KMS-11 (cell line): Measurements from ENCODE around the gene TMC5.
"Not testable (repeated sequence)": the region's sequence is repeated elsewhere in the genome, so short reads cannot be mapped to it uniquely, and the experiment has no call there.

ENCODE experiments used
- H2AFZ ChIP-seq: fragments of 200-600 bp; sonication (generic); 2 replicates; pipeline ENCODE4 v1.6.1; 2016; ENCODE audit warnings: antibody characterized with exemption, mixed run types, low read depth
- H3K27ac ChIP-seq: fragments of 200-600 bp; sonication (generic); 2 replicates; pipeline ENCODE4 v1.6.1; 2016; ENCODE audit warnings: mild to moderate bottlenecking, mixed run types
- H3K27me3 ChIP-seq: fragments of 200-600 bp; sonication (generic); 2 replicates; pipeline ENCODE4 v1.6.1; 2017; ENCODE audit warnings: mild to moderate bottlenecking, low read depth, mixed run types, moderate library complexity; ENCODE audit not compliant: insufficient read depth
- H3K36me3 ChIP-seq: fragments of 200-600 bp; sonication (generic); 2 replicates; pipeline ENCODE4 v1.6.1; 2017; ENCODE audit warnings: mild to moderate bottlenecking, mixed run types; ENCODE audit not compliant: insufficient read depth
- H3K4me1 ChIP-seq: fragments of 200-600 bp; sonication (generic); 2 replicates; pipeline ENCODE4 v1.6.1; 2016; ENCODE audit warnings: mild to moderate bottlenecking, low read depth, mixed run types; ENCODE audit not compliant: poor library complexity, severe bottlenecking
- H3K4me2 ChIP-seq: fragments of 200-600 bp; sonication (generic); 2 replicates; pipeline ENCODE4 v1.7.0; 2016; ENCODE audit warnings: mild to moderate bottlenecking, mixed run types
- H3K4me3 ChIP-seq: fragments of 200-600 bp; sonication (generic); IDR thresholded peaks from 2 replicates; pipeline ENCODE4 v1.6.1; 2017; ENCODE audit warnings: low read depth, low read length, mixed read lengths; ENCODE audit not compliant: insufficient read depth
- H3K79me2 ChIP-seq: fragments of 200-600 bp; sonication (generic); 2 replicates; pipeline ENCODE4 v1.6.1; 2016; ENCODE audit warnings: low read depth, mixed run types; ENCODE audit not compliant: insufficient read depth
- H3K9ac ChIP-seq: fragments of 200-600 bp; sonication (generic); 2 replicates; pipeline ENCODE4 v1.6.1; 2016; ENCODE audit warnings: mild to moderate bottlenecking, mixed run types
- H4K20me1 ChIP-seq: fragments of 200-600 bp; sonication (generic); 2 replicates; pipeline ENCODE4 v1.6.1; 2016; ENCODE audit warnings: mild to moderate bottlenecking, mixed run types; ENCODE audit not compliant: insufficient read depth
- TF ChIP-seq, protein P1 (sequence below): fragments of 200-600 bp; sonication (generic); conservative IDR thresholded peaks from 2 replicates; pipeline ENCODE4 v1.6.1; 2017; ENCODE audit warnings: low read depth, mild to moderate bottlenecking, antibody characterized with exemption, low read length, moderate library complexity, mixed read lengths

TMC5 gene

DNA sequence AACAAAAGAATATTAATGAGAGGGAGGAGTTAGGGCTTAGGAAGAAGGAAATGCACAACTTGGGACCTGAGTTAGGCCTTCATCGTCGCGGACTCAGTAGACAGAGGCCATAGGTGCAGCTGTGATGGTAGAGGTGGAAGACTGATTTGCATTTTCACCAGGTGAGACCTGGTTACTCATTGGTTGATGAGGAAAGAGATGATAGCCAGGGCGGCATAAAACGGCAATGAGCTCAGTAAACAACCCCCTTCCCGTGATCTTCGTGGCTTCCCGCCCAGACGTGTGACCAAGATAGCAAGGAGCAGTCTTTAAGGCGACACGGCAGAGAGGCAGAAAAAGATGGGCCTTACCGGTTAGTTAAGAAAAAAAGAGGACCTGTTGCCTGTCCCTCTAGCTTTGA is at the start of gene TMC5:
TMC5 (plus strand) TSS at position 244 of the 400 bp plus-strand sequence. CDS start 22,156 bp downstream, outside the sequence.
- H3K4me2 ChIP-seq = no peak within 1 kb of the TSS
- no peaks in the 10 kb centered on the region for H3K36me3 ChIP-seq
- H2AFZ ChIP-seq = no peak within 1 kb of the TSS
- no peaks in the 10 kb centered on the region for H4K20me1 ChIP-seq
- no peaks in the 10 kb centered on the region for H3K79me2 ChIP-seq
- no peak within 1 kb of the TSS for H3K4me3 ChIP-seq
- no peaks in the 10 kb centered on the region for H3K27me3 ChIP-seq
- no peaks in the 10 kb centered on the region for H3K4me1 ChIP-seq
- H3K9ac ChIP-seq = no peak within 1 kb of the TSS
- H3K27ac ChIP-seq = no peak within 1 kb of the TSS
- TF ChIP-seq, protein P1, sequence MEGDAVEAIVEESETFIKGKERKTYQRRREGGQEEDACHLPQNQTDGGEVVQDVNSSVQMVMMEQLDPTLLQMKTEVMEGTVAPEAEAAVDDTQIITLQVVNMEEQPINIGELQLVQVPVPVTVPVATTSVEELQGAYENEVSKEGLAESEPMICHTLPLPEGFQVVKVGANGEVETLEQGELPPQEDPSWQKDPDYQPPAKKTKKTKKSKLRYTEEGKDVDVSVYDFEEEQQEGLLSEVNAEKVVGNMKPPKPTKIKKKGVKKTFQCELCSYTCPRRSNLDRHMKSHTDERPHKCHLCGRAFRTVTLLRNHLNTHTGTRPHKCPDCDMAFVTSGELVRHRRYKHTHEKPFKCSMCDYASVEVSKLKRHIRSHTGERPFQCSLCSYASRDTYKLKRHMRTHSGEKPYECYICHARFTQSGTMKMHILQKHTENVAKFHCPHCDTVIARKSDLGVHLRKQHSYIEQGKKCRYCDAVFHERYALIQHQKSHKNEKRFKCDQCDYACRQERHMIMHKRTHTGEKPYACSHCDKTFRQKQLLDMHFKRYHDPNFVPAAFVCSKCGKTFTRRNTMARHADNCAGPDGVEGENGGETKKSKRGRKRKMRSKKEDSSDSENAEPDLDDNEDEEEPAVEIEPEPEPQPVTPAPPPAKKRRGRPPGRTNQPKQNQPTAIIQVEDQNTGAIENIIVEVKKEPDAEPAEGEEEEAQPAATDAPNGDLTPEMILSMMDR = no peak

GRCh38 chr16:19372541-19372940 is 45.1 kb upstream of the TMC5 start:
- H3K9ac ChIP-seq, H3K4me3 ChIP-seq, H3K4me2 ChIP-seq, H3K4me1 ChIP-seq, H4K20me1 ChIP-seq, H2AFZ ChIP-seq, H3K27ac ChIP-seq, H3K36me3 ChIP-seq, H3K79me2 ChIP-seq, H3K27me3 ChIP-seq: not testable (repeated sequence)

- no peak overlapping the region for H3K4me2 ChIP-seq
- H3K79me2 ChIP-seq = no peaks in the 10 kb centered on the region
- no peaks in the 10 kb centered on the region for H3K27me3 ChIP-seq
- TF ChIP-seq, protein P1 = no peak
- H3K4me3 ChIP-seq = no peak overlapping the region
- no peak overlapping the region for H3K27ac ChIP-seq
- no peak overlapping the region for H2AFZ ChIP-seq
- H3K9ac ChIP-seq = no peak overlapping the region
- no peaks in the 10 kb centered on the region for H3K36me3 ChIP-seq
- H4K20me1 ChIP-seq = no peaks in the 10 kb centered on the region
- peaks cover under 1% of the 10 kb centered on the region for H3K4me1 ChIP-seq
Observed at GRCh38 chr16:19374402-19374801, 43.3 kb upstream of the TMC5 start.

- H3K27ac ChIP-seq = no peak overlapping the region
- H4K20me1 ChIP-seq = no peaks in the 10 kb centered on the region
- no peaks in the 10 kb centered on the region for H3K36me3 ChIP-seq
- H3K4me1 ChIP-seq = peaks cover 13% of the 10 kb centered on the region
- H3K4me2 ChIP-seq = no peak overlapping the region
- H2AFZ ChIP-seq = no peak overlapping the region
- no peak overlapping the region for H3K9ac ChIP-seq
- no peaks in the 10 kb centered on the region for H3K27me3 ChIP-seq
- H3K79me2 ChIP-seq = no peaks in the 10 kb centered on the region
- H3K4me3 ChIP-seq = no peak overlapping the region
- TF ChIP-seq, protein P1 = peak; percentile 89
Observed at GRCh38 chr16:19375561-19376158, 42.0 kb upstream of the TMC5 start.

DNA sequence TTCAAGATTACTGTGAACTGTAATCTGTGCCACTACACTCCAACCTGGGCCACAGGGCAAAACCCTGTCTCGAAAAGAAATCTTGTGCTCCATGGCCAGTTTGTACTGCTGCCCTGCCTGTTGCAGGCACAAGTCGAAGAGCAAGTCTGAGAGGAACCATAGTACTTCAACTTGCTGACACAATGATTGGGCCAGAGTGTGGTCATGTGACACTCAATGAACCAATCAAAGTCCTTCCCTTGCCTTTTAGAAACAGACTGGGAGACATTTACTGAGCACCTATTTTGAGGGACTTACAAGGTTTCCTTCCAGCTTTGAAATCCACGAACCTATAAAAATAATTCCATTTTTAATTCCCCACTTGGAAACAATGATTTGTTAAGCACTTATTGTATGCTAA is 39.8 kb upstream of the TMC5 start:
- Histone ChIP-seq H3K9ac (no peak overlapping the region), H3K4me2 (no peak overlapping the region), H4K20me1 (no peaks in the 10 kb centered on the region), H3K79me2 (no peaks in the 10 kb centered on the region), H3K4me3 (no peak overlapping the region), H3K4me1 (peaks cover 17% of the 10 kb centered on the region), H2AFZ (no peak overlapping the region), H3K27ac (no peak overlapping the region), H3K27me3 (no peaks in the 10 kb centered on the region), H3K36me3 (no peaks in the 10 kb centered on the region)
- TF ChIP-seq, protein P1 = no peak
